Smooth muscle cell (in vitro differentiated cells): ENCODE results near the gene C1R. TPM values are rescaled to one million over a fixed set of nuclear protein-coding genes. Genes with fewer than 3 reads are reported as not detected.

Experiments used
- DNase-seq: peaks from one replicate; lab custom pipeline; 2025; ENCODE audit not compliant: unreplicated experiment; lab: John Stamatoyannopoulos, UW
- H2AFZ ChIP-seq: fragments of 200-600 bp; sonication (generic); 2 replicates; pipeline ENCODE4 v1.6.0; 2016; ENCODE audit warnings: antibody characterized with exemption, low read depth, mild to moderate bottlenecking
- H3F3A ChIP-seq: fragments of 200-600 bp; sonication (generic); 2 replicates; pipeline ENCODE4 v1.6.0; 2017; ENCODE audit warnings: antibody characterized with exemption, low read depth
- H3K27ac ChIP-seq: fragments of 200-600 bp; sonication (generic); 2 replicates; pipeline ENCODE4 v1.5.1; 2016; ENCODE audit warnings: low read depth, mild to moderate bottlenecking
- H3K27me3 ChIP-seq: fragments of 200-600 bp; sonication (generic); 2 replicates; pipeline ENCODE4 v1.6.1; 2016; ENCODE audit warnings: low read depth, mild to moderate bottlenecking
- H3K36me3 ChIP-seq: fragments of 200-600 bp; sonication (generic); 2 replicates; pipeline ENCODE4 v1.5.1; 2016; ENCODE audit warnings: low read depth
- H3K4me1 ChIP-seq: fragments of 200-600 bp; sonication (generic); 2 replicates; pipeline ENCODE4 v1.5.1; 2016; ENCODE audit warnings: low read depth
- H3K4me2 ChIP-seq: fragments of 200-600 bp; sonication (generic); 2 replicates; pipeline ENCODE4 v1.6.0; 2016; ENCODE audit warnings: mild to moderate bottlenecking
- H3K4me3 ChIP-seq: fragments of 200-600 bp; sonication (generic); 2 replicates; pipeline ENCODE4 v1.5.1; 2016; ENCODE audit warnings: mild to moderate bottlenecking
- H3K79me2 ChIP-seq: fragments of 200-600 bp; sonication (generic); 2 replicates; pipeline ENCODE4 v1.6.0; 2016; ENCODE audit warnings: low read depth, mild to moderate bottlenecking
- H3K9ac ChIP-seq: fragments of 200-600 bp; sonication (generic); 2 replicates; pipeline ENCODE4 v1.6.0; 2016; ENCODE audit warnings: low read depth
- H3K9me3 ChIP-seq: fragments of 200-600 bp; sonication (generic); replicated peaks from 2 replicates; pipeline ENCODE4 v1.5.1; 2016; ENCODE audit warnings: low read depth
- H4K20me1 ChIP-seq: fragments of 200-600 bp; sonication (generic); 2 replicates; pipeline ENCODE4 v1.6.0; 2016; ENCODE audit warnings: low read depth
- WGBS: methylation state at CpG from one replicate; pipeline ENCODE4 v1.1.7; 2016; ENCODE audit warnings: low lambda C conversion rate; 5-methylcytosine and 5-hydroxymethylcytosine counted together
- polyA plus RNA-seq: library from polyadenylated mRNA; unstranded; fragments of >200 nt; fragmentation: Nextera tagmentation; extraction: Ambion mirVana; gene quantifications from 2 replicates; pipeline ENCODE4 v1.2.1, GENCODE V29; 2016
- total RNA-seq: library from RNA; depleted of rRNA; stranded (reverse); fragments of >200 nt; gene quantifications from 2 replicates; pipeline ENCODE4 v1.2.3, GENCODE V29; 2014
- TF ChIP-seq, protein P1 (sequence below): fragments of 200-600 bp; sonication (generic); IDR thresholded peaks from 2 replicates; pipeline ENCODE4 v1.5.1; 2017; ENCODE audit warnings: borderline replicate concordance, mild to moderate bottlenecking, antibody characterized with exemption; ENCODE audit not compliant: insufficient read depth, poor library complexity, severe bottlenecking

C1R gene
- total and polyA plus RNA-seq, 2 experiments from 2014 or later, result 51.2 to 83.8 TPM

GRCh38 chr12:7101047-7101693 is 8.9 kb upstream of the C1R start:
- Histone ChIP-seq H3K4me2 (no peak overlapping the region), H4K20me1 (peaks cover 9% of the 10 kb centered on the region)
- DNase-seq, result no peak

GRCh38 chr12:7100239-7100638 is 8.0 kb upstream of the C1R start:
- 88% methylated on average over 4 of the region's 4 CpGs for WGBS
- Histone ChIP-seq H2AFZ (no peak overlapping the region), H3K79me2 (no peaks in the 10 kb centered on the region), H3K4me2 (no peak overlapping the region), H3K27me3 (no peaks in the 10 kb centered on the region), H3K9ac (no peak overlapping the region), H3K4me1 (no peaks in the 10 kb centered on the region), H3K27ac (no peak overlapping the region), H3K36me3 (no peaks in the 10 kb centered on the region), H3K9me3 (no peaks in the 10 kb centered on the region), H4K20me1 (peaks cover 9% of the 10 kb centered on the region), H3K4me3 (no peak overlapping the region), H3F3A (no peaks in the 10 kb centered on the region)
- no peak for DNase-seq
- TF ChIP-seq, protein P1, sequence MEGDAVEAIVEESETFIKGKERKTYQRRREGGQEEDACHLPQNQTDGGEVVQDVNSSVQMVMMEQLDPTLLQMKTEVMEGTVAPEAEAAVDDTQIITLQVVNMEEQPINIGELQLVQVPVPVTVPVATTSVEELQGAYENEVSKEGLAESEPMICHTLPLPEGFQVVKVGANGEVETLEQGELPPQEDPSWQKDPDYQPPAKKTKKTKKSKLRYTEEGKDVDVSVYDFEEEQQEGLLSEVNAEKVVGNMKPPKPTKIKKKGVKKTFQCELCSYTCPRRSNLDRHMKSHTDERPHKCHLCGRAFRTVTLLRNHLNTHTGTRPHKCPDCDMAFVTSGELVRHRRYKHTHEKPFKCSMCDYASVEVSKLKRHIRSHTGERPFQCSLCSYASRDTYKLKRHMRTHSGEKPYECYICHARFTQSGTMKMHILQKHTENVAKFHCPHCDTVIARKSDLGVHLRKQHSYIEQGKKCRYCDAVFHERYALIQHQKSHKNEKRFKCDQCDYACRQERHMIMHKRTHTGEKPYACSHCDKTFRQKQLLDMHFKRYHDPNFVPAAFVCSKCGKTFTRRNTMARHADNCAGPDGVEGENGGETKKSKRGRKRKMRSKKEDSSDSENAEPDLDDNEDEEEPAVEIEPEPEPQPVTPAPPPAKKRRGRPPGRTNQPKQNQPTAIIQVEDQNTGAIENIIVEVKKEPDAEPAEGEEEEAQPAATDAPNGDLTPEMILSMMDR, result no peak

More at GRCh38 chr12:7101047-7101693, 8.9 kb upstream of the C1R start:
- Histone ChIP-seq H3K9me3 (no peaks in the 10 kb centered on the region), H3K9ac (no peak overlapping the region), H3K4me3 (no peak overlapping the region), H2AFZ (no peak overlapping the region), H3K27ac (no peak overlapping the region), H3K79me2 (peaks cover under 1% of the 10 kb centered on the region), H3K27me3 (no peaks in the 10 kb centered on the region), H3K4me1 (no peaks in the 10 kb centered on the region), H3K36me3 (no peaks in the 10 kb centered on the region), H3F3A (no peaks in the 10 kb centered on the region)
- TF ChIP-seq, protein P1, result no peak
- 81% methylated on average over 4 of the region's 4 CpGs for WGBS

DNA sequence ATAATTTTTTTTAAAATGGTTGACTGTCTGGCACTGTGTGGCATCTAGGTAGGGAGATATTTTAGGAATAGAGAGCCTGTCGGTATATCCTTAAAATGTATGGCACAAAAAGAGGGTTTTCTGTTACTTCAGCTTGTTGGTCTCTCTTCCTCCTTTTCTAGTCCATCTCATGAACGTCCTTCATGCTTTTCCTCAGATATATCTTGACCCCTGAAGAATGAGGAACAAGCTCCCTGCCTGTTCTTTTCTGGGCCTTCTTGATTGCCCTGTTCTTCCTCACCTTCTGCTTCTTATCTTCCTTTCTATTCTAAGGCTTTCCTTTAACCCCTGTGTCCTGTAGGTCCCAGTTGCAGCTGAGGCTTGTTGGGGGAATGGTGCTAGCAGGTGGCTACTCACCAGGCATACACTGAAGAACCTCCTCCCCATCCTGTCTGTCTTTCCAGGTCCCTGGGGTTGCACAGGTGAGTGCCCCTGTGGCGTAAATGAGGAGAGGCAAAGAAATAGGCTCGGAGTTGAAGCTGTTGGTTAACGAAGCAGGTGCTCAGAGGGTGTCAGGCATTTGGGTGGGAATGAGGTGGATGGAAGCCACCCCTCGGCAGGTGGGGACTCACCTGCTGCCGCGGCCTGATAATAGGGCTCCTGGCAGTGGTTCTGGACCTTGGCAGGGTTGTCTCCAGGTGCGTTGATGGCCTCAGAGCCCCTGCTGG is 7.2 kb upstream of the C1R start:
- no peaks in the 10 kb centered on the region for H3K9me3 ChIP-seq
- DNase-seq, result no peak
- no peak overlapping the region for H3K27ac ChIP-seq
- no peak overlapping the region for H2AFZ ChIP-seq
- no peak overlapping the region for H3K9ac ChIP-seq
- TF ChIP-seq, protein P1, result no peak
- H3F3A ChIP-seq, result no peaks in the 10 kb centered on the region
- no peaks in the 10 kb centered on the region for H3K27me3 ChIP-seq
- no peaks in the 10 kb centered on the region for H3K36me3 ChIP-seq
- peaks cover 9% of the 10 kb centered on the region for H4K20me1 ChIP-seq
- no peak overlapping the region for H3K4me3 ChIP-seq
- H3K4me1 ChIP-seq, result no peaks in the 10 kb centered on the region
- no peaks in the 10 kb centered on the region for H3K79me2 ChIP-seq
- no peak overlapping the region for H3K4me2 ChIP-seq
- WGBS, result 97% methylated on average over 9 of the region's 9 CpGs
